CD14-positive monocyte (primary cell): ENCODE data around the gene CEBPZ. TPM values are rescaled to one million over a fixed set of nuclear protein-coding genes. Genes with fewer than 3 reads are reported as not detected.
A peak's percentile ranks its signal among the peaks of the same experiment; 100 is the strongest.

Experiments
- DNase-seq, 3 donors: peaks; one replicate each; pipeline ENCODE4 v3.0.0-alpha.2; 2011 to 2022
- H2AFZ ChIP-seq: 2 replicates; pipeline ENCODE4 v1.6.0; 2012; ENCODE audit warnings: mild to moderate bottlenecking, low read depth, low read length, inconsistent platforms; ENCODE audit not compliant: insufficient read depth, poor library complexity, severe bottlenecking
- H3K27ac ChIP-seq, 2 donors: 1 replicate in 1 of 2; 2 replicates in 1 of 2; pipeline ENCODE4 v1.5.1; 2012 to 2013; ENCODE audit warnings: low read length in 2 of 2, control low read depth in 1 of 2, inconsistent platforms in 1 of 2, low read depth in 1 of 2, mild to moderate bottlenecking in 1 of 2
- H3K27me3 ChIP-seq, 2 donors: one replicate each; pipeline versions ENCODE4 v1.6.0 to v1.6.1; 2011 to 2013; ENCODE audit warnings: low read length in 2 of 2; ENCODE audit not compliant: control insufficient read depth in 2 of 2, insufficient read depth in 2 of 2
- H3K36me3 ChIP-seq, 2 donors: replicated peaks in 1 of 2; 1 replicate in 1 of 2; 2 replicates in 1 of 2; pipeline versions ENCODE4 v1.5.1 to v1.6.1; 2012 to 2013; ENCODE audit warnings: low read length in 2 of 2, control low read depth in 1 of 2, inconsistent platforms in 1 of 2, mild to moderate bottlenecking in 1 of 2; ENCODE audit not compliant: insufficient read depth in 2 of 2, control insufficient read depth in 1 of 2
- H3K4me1 ChIP-seq, 2 donors: 1 replicate in 1 of 2; 2 replicates in 1 of 2; pipeline versions ENCODE4 v1.5.1 to v1.6.1; 2012 to 2013; ENCODE audit warnings: low read length in 2 of 2, control low read depth in 1 of 2, inconsistent platforms in 1 of 2, mild to moderate bottlenecking in 1 of 2, moderate library complexity in 1 of 2; ENCODE audit not compliant: insufficient read depth in 2 of 2, control insufficient read depth in 1 of 2
- H3K4me2 ChIP-seq: replicated peaks from 2 replicates; pipeline ENCODE3; 2012; ENCODE audit warnings: low read length, moderate library complexity, mild to moderate bottlenecking; ENCODE audit not compliant: poor library complexity, severe bottlenecking; ENCODE audit errors: extremely low read depth
- H3K4me3 ChIP-seq, 3 experiments: fragments of 200-600 bp in 1 of 3; sonication (generic) in 1 of 3; replicated peaks in 1 of 3; 1 replicate in 2 of 3; 2 replicates in 1 of 3; pipeline ENCODE4 v1.5.1; 2011 to 2013; ENCODE audit warnings: low read length in 3 of 3, mild to moderate bottlenecking in 3 of 3, control low read depth in 2 of 3, low read depth in 2 of 3, inconsistent platforms in 1 of 3, moderate library complexity in 1 of 3
- H3K79me2 ChIP-seq: 2 replicates; pipeline ENCODE4 v1.6.0; 2012; ENCODE audit warnings: mild to moderate bottlenecking, control low read depth, inconsistent platforms, low read length, moderate library complexity; ENCODE audit not compliant: insufficient read depth
- H3K9ac ChIP-seq: 2 replicates; pipeline ENCODE4 v1.6.0; 2017; ENCODE audit warnings: low read length, mild to moderate bottlenecking; ENCODE audit not compliant: insufficient read depth, poor library complexity, severe bottlenecking
- H3K9me3 ChIP-seq, 2 donors: replicated peaks in 1 of 2; 1 replicate in 1 of 2; 2 replicates in 1 of 2; pipeline versions ENCODE4 v1.5.1 to v1.6.1; 2012 to 2013; ENCODE audit warnings: low read length in 2 of 2, control low read depth in 1 of 2; ENCODE audit not compliant: control insufficient read depth in 1 of 2, insufficient read depth in 1 of 2
- H4K20me1 ChIP-seq: 2 replicates; pipeline ENCODE4 v1.6.0; 2012; ENCODE audit warnings: mild to moderate bottlenecking, low read length, control low read depth, moderate library complexity; ENCODE audit not compliant: insufficient read depth
- H3K27ac Mint-ChIP-seq, 7 donors: one replicate each; pipeline ENCODE4 v1.8.0; 2020; ENCODE audit warnings: mild to moderate bottlenecking in 7 of 7, mixed read lengths in 7 of 7, moderate library complexity in 6 of 7, inconsistent platforms in 2 of 7
- H3K27me3 Mint-ChIP-seq, 3 donors: one replicate each; pipeline ENCODE4 v1.8.0; 2021 to 2022; ENCODE audit warnings: low read depth in 3 of 3, mild to moderate bottlenecking in 3 of 3, mixed read lengths in 3 of 3, moderate library complexity in 3 of 3, inconsistent platforms in 1 of 3
- H3K36me3 Mint-ChIP-seq, 2 donors: one replicate each; pipeline ENCODE4 v1.8.0; 2020; ENCODE audit warnings: mixed read lengths in 2 of 2, inconsistent platforms in 1 of 2, mild to moderate bottlenecking in 1 of 2
- H3K4me1 Mint-ChIP-seq: one replicate; pipeline ENCODE4 v1.8.0; 2020; ENCODE audit warnings: mild to moderate bottlenecking, mixed read lengths
- H3K4me3 Mint-ChIP-seq, 2 donors: one replicate each; pipeline ENCODE4 v1.8.0; 2020; ENCODE audit warnings: mild to moderate bottlenecking in 2 of 2, mixed read lengths in 2 of 2, moderate library complexity in 1 of 2
- H3K9me3 Mint-ChIP-seq, 7 donors: one replicate each; pipeline ENCODE4 v1.8.0; 2020 to 2022; ENCODE audit warnings: mixed read lengths in 7 of 7, mild to moderate bottlenecking in 6 of 7, moderate library complexity in 6 of 7, inconsistent platforms in 2 of 7
- WGBS: methylation state at CpG from one replicate; pipeline ENCODE4 v1.1.5; 2013; ENCODE audit warnings: missing lambda C conversion rate; ENCODE audit not compliant: insufficient coverage; 5-methylcytosine and 5-hydroxymethylcytosine counted together
- intact Hi-C, 2 donors: fragments of 100-400 bp; cut with micrococcal nuclease; formaldehyde crosslinking; loops; one replicate each; pipeline versions ENCODE4 v1.15.0 to v1.15.1; 2023
- polyA plus RNA-seq, 3 donors: library from polyadenylated mRNA; depleted of rRNA in 1 of 3; unstranded in 2 of 3; stranded (reverse) in 1 of 3; fragments of 300-500 nt in 2 of 3; fragments of >200 nt in 1 of 3; fragmentation: Illumina TruSeq in 2 of 3; gene quantifications; 1 replicate in 2 of 3; 2 replicates in 1 of 3; pipeline ENCODE4 v1.2.3, GENCODE V29; 2012 to 2021
- TF ChIP-seq, protein P1 (sequence below): fragments of 200-600 bp; IDR thresholded peaks from one replicate; pipeline ENCODE4 v1.8.0; 2022; ENCODE audit warnings: antibody characterized with exemption, mild to moderate bottlenecking

The CEBPZ gene
- polyA plus RNA-seq, 3 donors: 5.7 to 11.2 (median 11.1) TPM

- intact Hi-C loops: no loop called here
- DNase-seq: no peak
- H3K4me1 ChIP-seq: peaks cover 23 to 24% of the 10 kb centered on the region in 2 donors
- H3K27ac ChIP-seq: peak overlapping the region in 1 of 2 donors; percentile 56
- H3K79me2 ChIP-seq: no peaks in the 10 kb centered on the region
- H3K27me3 Mint-ChIP-seq: peaks cover 0 to 2% (median 0%) of the 10 kb centered on the region in 3 donors
- peaks cover 45 to 96% of the 10 kb centered on the region in 2 donors for H3K36me3 ChIP-seq
- H3K36me3 Mint-ChIP-seq: peaks cover 53 to 63% of the 10 kb centered on the region in 2 donors
- H3K27ac Mint-ChIP-seq: peak overlapping the region in 4 of 7 donors; percentile 2 to 37 (median 24)
- WGBS: 86% methylated on average over 1 of the region's 6 CpGs
- no peak overlapping the region for H3K4me3 ChIP-seq
- H4K20me1 ChIP-seq: peaks cover 6% of the 10 kb centered on the region
- no peak overlapping the region for H2AFZ ChIP-seq
- no peaks in the 10 kb centered on the region for H3K27me3 ChIP-seq
- TF ChIP-seq, protein P1, sequence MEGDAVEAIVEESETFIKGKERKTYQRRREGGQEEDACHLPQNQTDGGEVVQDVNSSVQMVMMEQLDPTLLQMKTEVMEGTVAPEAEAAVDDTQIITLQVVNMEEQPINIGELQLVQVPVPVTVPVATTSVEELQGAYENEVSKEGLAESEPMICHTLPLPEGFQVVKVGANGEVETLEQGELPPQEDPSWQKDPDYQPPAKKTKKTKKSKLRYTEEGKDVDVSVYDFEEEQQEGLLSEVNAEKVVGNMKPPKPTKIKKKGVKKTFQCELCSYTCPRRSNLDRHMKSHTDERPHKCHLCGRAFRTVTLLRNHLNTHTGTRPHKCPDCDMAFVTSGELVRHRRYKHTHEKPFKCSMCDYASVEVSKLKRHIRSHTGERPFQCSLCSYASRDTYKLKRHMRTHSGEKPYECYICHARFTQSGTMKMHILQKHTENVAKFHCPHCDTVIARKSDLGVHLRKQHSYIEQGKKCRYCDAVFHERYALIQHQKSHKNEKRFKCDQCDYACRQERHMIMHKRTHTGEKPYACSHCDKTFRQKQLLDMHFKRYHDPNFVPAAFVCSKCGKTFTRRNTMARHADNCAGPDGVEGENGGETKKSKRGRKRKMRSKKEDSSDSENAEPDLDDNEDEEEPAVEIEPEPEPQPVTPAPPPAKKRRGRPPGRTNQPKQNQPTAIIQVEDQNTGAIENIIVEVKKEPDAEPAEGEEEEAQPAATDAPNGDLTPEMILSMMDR: no peak
- H3K4me3 Mint-ChIP-seq: no peak overlapping the region
- H3K9me3 Mint-ChIP-seq: no peaks in the 10 kb centered on the region
- H3K4me2 ChIP-seq: peak overlapping the region; percentile 13
- peaks cover 35% of the 10 kb centered on the region for H3K4me1 Mint-ChIP-seq
- no peaks in the 10 kb centered on the region for H3K9me3 ChIP-seq
- no peak overlapping the region for H3K9ac ChIP-seq
Observed at GRCh38 chr2:37274359-37274965, 43.1 kb upstream of the CEBPZ start.

DNA sequence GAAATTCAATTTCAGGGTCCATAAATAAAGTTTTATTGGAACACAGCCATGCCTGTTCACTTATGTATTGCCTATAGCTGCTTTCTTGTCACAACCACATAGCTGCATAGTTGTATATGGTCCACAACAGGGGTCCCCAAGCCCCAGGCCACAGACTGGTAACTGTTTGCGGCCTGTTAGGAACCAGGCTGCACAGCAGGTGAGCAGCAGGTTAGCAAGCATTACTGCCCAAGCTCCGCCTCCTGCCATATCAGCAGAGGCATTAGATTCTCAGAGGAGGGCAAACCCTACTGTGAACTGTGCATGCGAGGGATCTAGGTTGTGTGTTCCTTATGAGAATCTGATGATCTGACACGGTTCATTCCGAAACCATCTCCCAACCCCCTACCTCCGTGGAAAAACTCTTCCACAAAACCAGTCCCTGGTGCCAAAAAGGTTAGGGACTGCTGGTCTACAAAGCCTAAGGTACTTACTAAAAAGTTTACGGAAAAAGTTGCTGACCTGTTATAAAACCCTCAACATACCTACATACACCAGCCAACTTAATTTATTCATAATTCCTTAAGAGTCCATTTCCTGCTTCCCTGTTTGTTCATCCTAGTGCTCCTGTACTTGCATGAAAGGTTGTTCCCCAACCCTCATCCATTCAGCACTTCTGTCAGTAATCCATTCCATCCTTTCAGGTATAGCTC, 40.1 kb upstream of the CEBPZ start:
- TF ChIP-seq, protein P1: no peak
- Histone ChIP-seq H2AFZ (no peak overlapping the region), H3K4me2 (no peak overlapping the region), H3K9ac (no peak overlapping the region), H3K36me3 (peaks cover 62 to 97% of the 10 kb centered on the region in 2 donors), H3K4me3 (no peak overlapping the region), H3K4me1 (peaks cover 23 to 24% of the 10 kb centered on the region in 2 donors), H3K27me3 (no peaks in the 10 kb centered on the region), H3K79me2 (no peaks in the 10 kb centered on the region), H3K9me3 (no peaks in the 10 kb centered on the region), H4K20me1 (peaks cover 6% of the 10 kb centered on the region), H3K27ac (peak overlapping the region in 1 of 2 donors; percentile 40)
- H3K9me3 Mint-ChIP-seq: no peaks in the 10 kb centered on the region
- no peak for DNase-seq
- peaks cover 0 to 2% (median 0%) of the 10 kb centered on the region in 3 donors for H3K27me3 Mint-ChIP-seq
- intact Hi-C loops: no loop called here
- peaks cover 26% of the 10 kb centered on the region for H3K4me1 Mint-ChIP-seq
- H3K4me3 Mint-ChIP-seq: no peak overlapping the region
- peak overlapping the region in 1 of 7 donors; percentile 39 for H3K27ac Mint-ChIP-seq
- WGBS: 89% methylated on average over 3 of the region's 7 CpGs
- H3K36me3 Mint-ChIP-seq: peaks cover 64 to 74% of the 10 kb centered on the region in 2 donors
